Coronary artery (tissue), 2 donors: ENCODE results near the gene CREBBP.

Experiments used
- DNase-seq: peaks from one replicate; pipeline ENCODE4 v3.0.0-alpha.2; 2017; ENCODE audit warnings: low spot score
- H3K27ac ChIP-seq, 2 donors: fragments of 200-600 bp; sonication (generic); one replicate each; pipeline ENCODE4 v1.5.1; 2016 to 2019
- H3K4me3 ChIP-seq: fragments of 200-600 bp; sonication (generic); 2 replicates; pipeline ENCODE4 v1.5.1; 2016; ENCODE audit warnings: mild to moderate bottlenecking, moderate library complexity
- CTCF ChIP-seq: fragments of 200-600 bp; sonication (generic); IDR thresholded peaks from one replicate; pipeline ENCODE4 v1.5.1; 2019; ENCODE audit warnings: antibody characterized with exemption

CREBBP gene

GRCh38 chr16:3874242-3874641, 6.3 kb downstream of the CREBBP start:
- DNase-seq: no peak
- Histone ChIP-seq H3K27ac (no peak overlapping the region), H3K4me3 (peak overlapping the region; percentile 11)
- TF ChIP-seq CTCF: no peak

- H3K4me3 ChIP-seq: no peak overlapping the region
- no peak for TF ChIP-seq CTCF
- DNase-seq: no peak
- H3K27ac ChIP-seq: no peak overlapping the region
Measured at GRCh38 chr16:3873482-3874173, 6.9 kb downstream of the CREBBP start.

GRCh38 chr16:3872216-3872895, 8.2 kb downstream of the CREBBP start:
- peak overlapping the region; percentile 25 to 43 for H3K27ac ChIP-seq

GRCh38 chr16:3868967-3869366, 11.5 kb downstream of the CREBBP start:
- no peak for TF ChIP-seq CTCF
- no peak for DNase-seq
- Histone ChIP-seq H3K4me3 (no peak overlapping the region), H3K27ac (no peak overlapping the region)

More at GRCh38 chr16:3872216-3872895, 8.2 kb downstream of the CREBBP start:
- no peak for TF ChIP-seq CTCF
- peak; percentile 73 for DNase-seq
- H3K4me3 ChIP-seq: no peak overlapping the region

- peak; percentile 31 for DNase-seq
- Histone ChIP-seq H3K4me3 (no peak overlapping the region), H3K27ac (no peak overlapping the region)
- no peak for TF ChIP-seq CTCF
Measured at GRCh38 chr16:3868556-3868955, 12.0 kb downstream of the CREBBP start.

GRCh38 chr16:3866703-3867431, 13.6 kb downstream of the CREBBP start:
- TF ChIP-seq CTCF: no peak
- Histone ChIP-seq H3K27ac (no peak overlapping the region), H3K4me3 (no peak overlapping the region)
- no peak for DNase-seq
